Adrenal gland (tissue), 12 donors: ENCODE measurements around the gene USP31. TPM values are rescaled to one million over a fixed set of nuclear protein-coding genes. Genes with fewer than 3 reads are reported as not detected.

Source experiments
- DNase-seq, 7 donors: peaks; one replicate each; pipeline ENCODE4 v3.0.0-alpha.2; 2019 to 2020
- H3K27ac ChIP-seq, 5 donors: fragments of 200-600 bp; sonication (generic) in 4 of 5; 1 replicate in 3 of 5; 2 replicates in 2 of 5; pipeline versions ENCODE4 v1.5.1 to v1.8.0; 2016 to 2020; ENCODE audit warnings: mild to moderate bottlenecking in 1 of 5
- H3K27me3 ChIP-seq: fragments of 200-600 bp; 2 replicates; pipeline ENCODE4 v1.8.0; 2021
- H3K36me3 ChIP-seq, 2 donors: fragments of 200-600 bp; replicated peaks in 1 of 2; 1 replicate in 1 of 2; 2 replicates in 1 of 2; pipeline versions ENCODE4 v1.5.1 to v1.8.0; 2018 to 2022
- H3K4me1 ChIP-seq, 2 donors: fragments of 200-600 bp; replicated peaks in 1 of 2; 1 replicate in 1 of 2; 2 replicates in 1 of 2; pipeline versions ENCODE4 v1.5.1 to v1.8.0; 2018 to 2021
- H3K4me3 ChIP-seq, 4 donors: fragments of 200-600 bp; sonication (generic) in 3 of 4; one replicate each; pipeline ENCODE4 v1.5.1; 2016 to 2018
- H3K9me3 ChIP-seq, 3 donors: fragments of 200-600 bp; sonication (generic) in 1 of 3; replicated peaks in 1 of 3; 1 replicate in 2 of 3; 2 replicates in 1 of 3; pipeline versions ENCODE4 v1.5.1 to v1.8.0; 2016 to 2021
- POLR2A ChIP-seq, 2 donors: fragments of 450-650 bp; IDR thresholded peaks; one replicate each; pipeline ENCODE4 v1.6.1; 2017; ENCODE audit warnings: antibody characterized with exemption in 2 of 2, mild to moderate bottlenecking in 2 of 2, moderate library complexity in 1 of 2
- WGBS, 4 donors: extraction: QIAGEN DNeasy Blood & Tissue Kit in 2 of 4; methylation state at CpG; one replicate each; pipeline versions ENCODE4 v1.1.5 to v1.1.7; 2013 to 2017; 5-methylcytosine and 5-hydroxymethylcytosine counted together
- intact Hi-C, 2 donors: fragments of 100-400 bp; cut with DNase I; formaldehyde crosslinking; loops; one replicate each; pipeline versions ENCODE4 v1.14.1 to v1.15.0; 2022 to 2023
- polyA plus RNA-seq, 3 donors: library from polyadenylated mRNA; stranded (reverse); fragments of 200-250 nt in 2 of 3; fragments of 350-450 nt in 1 of 3; fragmentation: Illumina TruSeq in 1 of 3; extraction: RNeasy Lipid Tissue Mini Kit (QIAGEN cat#74804) in 1 of 3; gene quantifications; one replicate each; pipeline ENCODE4 v1.2.3, GENCODE V29; 2013 to 2014
- total RNA-seq, 9 donors: library from RNA; depleted of rRNA in 4 of 9; stranded (reverse); fragments of >200 nt in 4 of 9; fragments of 120-200 nt in 1 of 9; fragmentation: NEBNext Ultra II Directional in 1 of 9; extraction: Animal tissue kit (Norgen Biotek cat#: 25700) in 1 of 9; gene quantifications; one replicate each; pipeline versions ENCODE4 v1.1.0 to v1.2.4, GENCODE V29; 2013 to 2023
- TF ChIP-seq, protein P1 (sequence below), 6 experiments: fragments of 450-650 bp in 4 of 6; fragments of 200-600 bp in 2 of 6; sonication (generic) in 1 of 6; IDR thresholded peaks; 1 replicate in 5 of 6; 2 replicates in 1 of 6; pipeline versions ENCODE4 v1.5.1 to v1.8.0; 2016 to 2021; ENCODE audit warnings: antibody characterized with exemption in 6 of 6, mild to moderate bottlenecking in 2 of 6, moderate library complexity in 1 of 6
- donor health status: healthy with polysubstance abuse.
- donor health status: Bipolar disorder and iron deficiency.
- donor health status: DM: yes; HTN: yes; CAD: no.
- donor health status: DM: no; HTN: no; CAD: no.
- donor health status: DM: no; HTN: no; CAD: no.
- donor health status: DM: yes; HTN: yes; CAD: no.

USP31 gene
- total and polyA plus RNA-seq, 12 donors, result 2.5 to 19.3 (median 7.7) TPM

DNA sequence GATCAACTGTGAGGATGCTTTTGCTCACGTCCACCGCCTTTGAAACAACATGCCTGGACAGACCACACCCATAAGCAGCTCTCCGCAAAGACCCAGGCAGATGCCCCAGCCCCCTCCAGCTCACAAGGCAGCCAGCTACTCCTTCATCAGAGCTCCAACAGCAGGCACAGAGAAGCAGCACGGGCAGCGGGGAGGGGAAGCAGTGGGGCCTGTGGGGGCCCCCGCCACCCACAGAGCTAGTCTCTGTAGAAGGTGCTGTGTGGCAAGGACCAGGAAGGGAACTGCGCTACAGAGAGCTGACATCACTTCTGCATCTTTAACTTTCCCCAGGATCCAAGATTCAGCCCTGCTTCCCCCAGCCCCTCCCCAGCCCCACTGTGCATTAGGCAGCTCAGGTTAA is 23.3 kb upstream of the USP31 start:
- Histone ChIP-seq H3K4me1 (no peaks in the 10 kb centered on the region), H3K9me3 (no peaks in the 10 kb centered on the region), H3K36me3 (no peaks in the 10 kb centered on the region), H3K4me3 (no peak overlapping the region), H3K27me3 (peaks cover 16% of the 10 kb centered on the region), H3K27ac (no peak overlapping the region)
- no peak for DNase-seq
- intact Hi-C loops, result no loop called here
- TF ChIP-seq POLR2A (IDR thresholded peaks at IDR 0.05), result no peak
- TF ChIP-seq, protein P1, sequence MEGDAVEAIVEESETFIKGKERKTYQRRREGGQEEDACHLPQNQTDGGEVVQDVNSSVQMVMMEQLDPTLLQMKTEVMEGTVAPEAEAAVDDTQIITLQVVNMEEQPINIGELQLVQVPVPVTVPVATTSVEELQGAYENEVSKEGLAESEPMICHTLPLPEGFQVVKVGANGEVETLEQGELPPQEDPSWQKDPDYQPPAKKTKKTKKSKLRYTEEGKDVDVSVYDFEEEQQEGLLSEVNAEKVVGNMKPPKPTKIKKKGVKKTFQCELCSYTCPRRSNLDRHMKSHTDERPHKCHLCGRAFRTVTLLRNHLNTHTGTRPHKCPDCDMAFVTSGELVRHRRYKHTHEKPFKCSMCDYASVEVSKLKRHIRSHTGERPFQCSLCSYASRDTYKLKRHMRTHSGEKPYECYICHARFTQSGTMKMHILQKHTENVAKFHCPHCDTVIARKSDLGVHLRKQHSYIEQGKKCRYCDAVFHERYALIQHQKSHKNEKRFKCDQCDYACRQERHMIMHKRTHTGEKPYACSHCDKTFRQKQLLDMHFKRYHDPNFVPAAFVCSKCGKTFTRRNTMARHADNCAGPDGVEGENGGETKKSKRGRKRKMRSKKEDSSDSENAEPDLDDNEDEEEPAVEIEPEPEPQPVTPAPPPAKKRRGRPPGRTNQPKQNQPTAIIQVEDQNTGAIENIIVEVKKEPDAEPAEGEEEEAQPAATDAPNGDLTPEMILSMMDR (IDR thresholded peaks at IDR 0.05), result no peak
- 37 to 46% (median 41%) methylated on average over 7 of the region's 7 CpGs for WGBS, 4 donors

DNA sequence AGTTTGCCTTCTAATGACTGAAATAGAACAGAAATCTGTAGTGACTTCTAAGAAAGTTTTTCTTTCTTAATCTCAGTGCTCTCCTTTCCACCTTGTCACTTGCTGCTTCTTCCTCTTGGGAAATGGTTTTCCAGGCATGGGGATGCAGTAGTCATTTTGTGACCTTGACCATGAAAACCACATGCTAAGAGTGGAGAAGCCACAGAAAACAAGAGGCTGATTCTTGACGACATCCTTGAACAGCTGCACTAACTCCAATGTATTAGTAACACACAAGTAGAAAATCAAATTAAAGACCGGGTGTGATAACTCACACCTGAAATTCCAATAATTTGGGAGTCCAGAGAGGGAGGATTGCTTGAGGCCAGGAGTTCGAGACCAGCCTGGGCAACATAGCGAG is 15.5 kb upstream of the USP31 start:
- no peak for DNase-seq
- intact Hi-C loops, result no loop called here
- peaks cover 4% of the 10 kb centered on the region for H3K27me3 ChIP-seq
- no peaks in the 10 kb centered on the region for H3K9me3 ChIP-seq
- H3K27ac ChIP-seq, result no peak overlapping the region
- H3K4me3 ChIP-seq, result no peak overlapping the region
- H3K4me1 ChIP-seq, result no peaks in the 10 kb centered on the region
- TF ChIP-seq, protein P1 (IDR thresholded peaks at IDR 0.05), result no peak
- TF ChIP-seq POLR2A (IDR thresholded peaks at IDR 0.05), result no peak
- 68 to 83% (median 76%) methylated on average over 4 of the region's 4 CpGs for WGBS, 4 donors
- H3K36me3 ChIP-seq, result no peaks in the 10 kb centered on the region

DNA sequence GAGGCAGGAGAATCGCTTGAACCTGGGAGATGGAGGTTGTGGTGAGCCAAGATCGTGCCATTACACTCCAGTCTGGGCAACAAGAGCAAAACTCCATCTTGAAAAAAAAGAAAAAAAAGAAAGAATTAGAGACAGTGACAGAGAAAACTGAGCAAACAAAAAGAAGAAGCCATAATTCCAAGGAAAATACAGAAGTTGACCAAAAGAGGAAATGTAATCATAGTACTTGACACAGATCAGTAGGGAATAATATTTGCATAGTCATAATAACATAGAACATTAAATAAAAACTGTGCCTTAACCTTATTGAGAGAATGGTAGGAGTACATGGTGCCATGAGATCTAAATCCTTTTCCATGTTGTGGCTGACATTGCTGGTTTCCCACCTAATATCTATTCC is 14.7 kb upstream of the USP31 start:
- intact Hi-C loops, result no loop called here
- H3K36me3 ChIP-seq, result no peaks in the 10 kb centered on the region
- H3K27me3 ChIP-seq, result peaks cover 4% of the 10 kb centered on the region
- no peak overlapping the region for H3K4me3 ChIP-seq
- H3K27ac ChIP-seq, result no peak overlapping the region
- no peaks in the 10 kb centered on the region for H3K9me3 ChIP-seq
- no peak for TF ChIP-seq POLR2A (IDR thresholded peaks at IDR 0.05)
- TF ChIP-seq, protein P1 (IDR thresholded peaks at IDR 0.05), result no peak
- 77 to 95% (median 83%) methylated on average over 2 of the region's 2 CpGs for WGBS, 4 donors
- no peaks in the 10 kb centered on the region for H3K4me1 ChIP-seq
- DNase-seq, result no peak

DNA sequence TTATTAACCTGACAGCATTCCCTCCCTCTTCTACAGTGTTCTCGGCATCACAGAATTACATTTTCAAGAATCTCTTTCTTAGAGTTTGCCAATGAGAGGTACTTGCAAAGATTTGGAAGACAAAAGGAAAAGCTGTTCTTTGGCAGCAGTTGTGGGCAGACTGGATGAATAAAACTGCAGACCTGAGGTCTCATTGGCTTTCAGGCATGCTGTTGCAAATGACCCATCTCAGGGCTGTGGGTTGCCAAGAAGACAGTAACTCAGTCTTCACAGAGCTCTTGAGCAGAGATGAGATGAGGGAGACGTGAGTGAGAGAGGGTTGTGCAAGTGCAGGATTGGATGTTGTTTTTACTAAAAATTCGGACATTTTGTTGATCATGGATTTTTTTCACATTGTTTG is 11.3 kb upstream of the USP31 start:
- DNase-seq, result no peak
- TF ChIP-seq, protein P1 (IDR thresholded peaks at IDR 0.05), result no peak
- no peak for TF ChIP-seq POLR2A (IDR thresholded peaks at IDR 0.05)
- Histone ChIP-seq H3K27ac (no peak overlapping the region), H3K27me3 (no peaks in the 10 kb centered on the region), H3K9me3 (no peaks in the 10 kb centered on the region), H3K4me1 (no peaks in the 10 kb centered on the region), H3K36me3 (no peaks in the 10 kb centered on the region), H3K4me3 (no peak overlapping the region)
- 73 to 79% (median 75%) methylated on average over 3 of the region's 3 CpGs for WGBS, 4 donors
- intact Hi-C loops, result no loop called here
